ENCODE results near the gene BGLAP.

BGLAP gene

DNA sequence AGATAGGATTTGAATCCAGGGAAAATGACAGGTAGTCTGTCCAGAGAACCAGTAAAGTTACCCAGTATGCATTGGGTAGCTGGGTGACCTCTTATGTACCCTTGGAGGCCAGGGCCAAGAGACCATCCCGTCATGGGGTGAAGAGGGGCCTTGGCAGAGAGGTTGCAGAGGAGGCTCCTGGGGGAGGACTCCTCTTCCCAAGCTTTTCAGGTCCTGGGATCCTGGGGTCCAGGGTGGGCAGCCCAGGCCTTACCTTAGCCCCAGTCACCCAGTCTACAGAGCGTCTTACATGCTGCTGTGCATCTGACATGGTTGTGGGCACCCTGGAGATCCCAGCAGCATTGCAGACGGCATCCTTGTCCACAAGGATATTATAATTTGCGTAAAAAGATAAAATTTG is 15.2 kb upstream of the BGLAP start:
- DNase-seq (ENCODE audit: low read depth, low spot score) = no peak

- DNase-seq (ENCODE audit: low read depth, low spot score) = no peak
Observed at GRCh38 chr1:156228501-156228900, 13.5 kb upstream of the BGLAP start.

DNA sequence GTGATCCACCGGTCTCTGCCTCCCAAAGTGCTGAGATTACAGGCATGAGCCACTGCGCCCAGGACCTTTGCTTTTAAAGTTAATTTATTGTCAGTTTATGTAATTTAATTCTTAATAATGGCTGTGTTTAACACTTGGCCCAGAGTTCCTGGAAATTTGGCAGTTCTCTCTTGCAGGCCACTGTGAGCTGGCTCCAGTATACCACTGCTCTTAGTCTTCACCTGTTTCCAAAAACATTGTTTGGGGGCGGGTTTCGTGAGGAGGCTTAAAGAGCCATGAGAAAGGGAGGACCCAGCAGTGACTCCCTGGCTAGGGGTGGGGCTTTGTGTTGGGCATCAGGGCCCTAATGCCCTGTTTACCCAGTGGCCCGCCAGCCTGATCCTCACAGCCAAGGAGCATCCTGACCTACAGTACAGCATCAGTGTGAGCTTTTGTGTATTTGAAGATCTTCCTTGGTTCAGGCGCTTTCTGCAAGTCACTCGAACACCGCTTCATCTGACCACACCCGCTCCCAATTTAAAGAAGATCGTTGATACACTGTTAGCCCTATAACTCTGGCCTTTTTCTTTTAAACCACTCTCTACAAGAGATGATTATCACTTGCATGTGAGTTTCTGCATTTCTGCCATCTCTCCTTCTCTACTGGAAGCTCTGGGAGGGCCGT is 12.0 kb upstream of the BGLAP start:
- no peak for DNase-seq (ENCODE audit: low read depth, low spot score)

- no peak for DNase-seq (ENCODE audit: low read depth, low spot score)
Observed at GRCh38 chr1:156230473-156230837, 11.5 kb upstream of the BGLAP start.

GRCh38 chr1:156232201-156232894 is 9.6 kb upstream of the BGLAP start:
- DNase-seq (ENCODE audit: low read depth, low spot score) = no peak

DNA sequence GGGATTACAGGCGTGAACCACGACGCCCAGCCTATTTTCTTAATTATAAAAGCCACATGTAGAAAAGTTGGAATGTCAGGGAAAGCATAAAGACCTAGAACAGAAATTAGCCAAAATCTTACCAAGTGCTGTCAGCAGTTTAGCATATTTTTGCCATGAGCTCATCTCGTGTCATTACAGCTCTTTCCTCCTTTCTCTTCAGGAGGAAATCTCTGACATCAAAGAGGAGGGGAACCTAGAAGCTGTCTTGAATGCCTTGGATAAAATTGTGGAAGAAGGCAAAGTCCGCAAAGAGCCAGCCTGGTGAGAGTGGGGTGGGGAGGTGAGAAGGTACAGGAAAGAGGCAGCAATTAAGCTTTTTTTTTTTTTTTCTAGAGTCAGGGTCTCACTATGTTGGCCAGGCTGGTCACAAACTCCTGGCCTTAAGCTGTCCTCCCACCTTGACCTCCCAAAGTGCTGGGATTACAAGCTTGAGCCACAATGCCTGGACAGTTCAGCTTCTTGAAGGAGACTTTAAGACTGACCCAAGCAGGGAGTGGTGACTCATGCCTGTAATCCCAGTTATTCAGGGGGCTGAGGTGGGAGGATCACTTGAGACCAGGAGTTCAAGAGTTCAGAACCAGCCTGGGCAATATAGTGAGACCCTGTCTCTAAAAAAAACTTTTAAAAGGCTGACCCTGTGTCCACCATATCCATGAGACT is 8.4 kb upstream of the BGLAP start:
- DNase-seq (ENCODE audit: low read depth, low spot score) = no peak

- no peak for DNase-seq (ENCODE audit: low read depth, low spot score)
Observed at GRCh38 chr1:156236164-156236563, 5.8 kb upstream of the BGLAP start.

- DNase-seq (ENCODE audit: low read depth, low spot score) = no peak
Observed at GRCh38 chr1:156238248-156238647, 3.7 kb upstream of the BGLAP start.

GRCh38 chr1:156241311-156241811 is 623 bp upstream of the BGLAP start:
- no peak for DNase-seq (ENCODE audit: low read depth, low spot score)

GRCh38 chr1:156242738-156243137 is 754 bp downstream of the BGLAP start:
- DNase-seq (ENCODE audit: low read depth, low spot score) = no peak

DNA sequence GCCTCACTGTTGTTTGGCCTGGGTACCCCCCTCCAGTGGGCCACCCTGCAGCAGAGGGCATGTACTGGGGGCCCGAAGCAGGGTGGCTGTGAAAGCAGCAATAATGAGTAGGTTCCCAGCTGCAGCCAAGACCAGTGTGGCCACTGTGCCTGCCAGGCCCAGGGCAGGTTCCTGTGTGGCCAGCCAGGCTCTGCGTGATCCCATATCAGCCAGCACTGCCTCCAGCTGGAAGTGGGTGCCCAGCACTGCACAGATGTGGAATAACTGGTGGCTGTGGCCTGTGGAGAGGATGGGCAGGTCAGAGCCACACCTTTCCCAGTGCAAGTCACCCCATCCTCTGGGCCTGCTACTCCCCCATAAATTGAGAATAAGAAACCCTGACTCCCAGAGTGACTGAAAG is 2.1 kb downstream of the BGLAP start:
- DNase-seq (ENCODE audit: low read depth, low spot score) = no peak

DNA sequence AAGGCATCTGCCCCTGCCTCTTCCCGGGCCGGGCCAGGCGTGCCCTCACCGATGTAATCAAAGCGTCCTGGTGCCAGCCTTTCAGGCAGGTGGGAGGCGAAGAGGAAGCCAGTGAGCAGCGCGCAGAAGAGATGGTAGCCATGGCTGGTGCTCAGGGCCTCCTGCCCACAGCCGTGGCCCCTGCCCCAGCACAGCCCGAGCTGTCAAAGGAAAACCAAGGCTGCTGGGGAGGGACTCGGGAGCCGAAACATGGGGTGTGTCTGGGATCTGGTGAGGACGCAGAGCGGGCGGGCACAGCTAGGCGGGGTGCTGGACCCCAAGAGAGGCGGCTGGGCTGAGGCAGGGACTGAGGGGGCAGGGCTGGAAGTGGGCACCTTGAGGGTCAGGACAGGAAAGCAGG is 2.7 kb downstream of the BGLAP start:
- DNase-seq (ENCODE audit: low read depth, low spot score) = no peak

DNA sequence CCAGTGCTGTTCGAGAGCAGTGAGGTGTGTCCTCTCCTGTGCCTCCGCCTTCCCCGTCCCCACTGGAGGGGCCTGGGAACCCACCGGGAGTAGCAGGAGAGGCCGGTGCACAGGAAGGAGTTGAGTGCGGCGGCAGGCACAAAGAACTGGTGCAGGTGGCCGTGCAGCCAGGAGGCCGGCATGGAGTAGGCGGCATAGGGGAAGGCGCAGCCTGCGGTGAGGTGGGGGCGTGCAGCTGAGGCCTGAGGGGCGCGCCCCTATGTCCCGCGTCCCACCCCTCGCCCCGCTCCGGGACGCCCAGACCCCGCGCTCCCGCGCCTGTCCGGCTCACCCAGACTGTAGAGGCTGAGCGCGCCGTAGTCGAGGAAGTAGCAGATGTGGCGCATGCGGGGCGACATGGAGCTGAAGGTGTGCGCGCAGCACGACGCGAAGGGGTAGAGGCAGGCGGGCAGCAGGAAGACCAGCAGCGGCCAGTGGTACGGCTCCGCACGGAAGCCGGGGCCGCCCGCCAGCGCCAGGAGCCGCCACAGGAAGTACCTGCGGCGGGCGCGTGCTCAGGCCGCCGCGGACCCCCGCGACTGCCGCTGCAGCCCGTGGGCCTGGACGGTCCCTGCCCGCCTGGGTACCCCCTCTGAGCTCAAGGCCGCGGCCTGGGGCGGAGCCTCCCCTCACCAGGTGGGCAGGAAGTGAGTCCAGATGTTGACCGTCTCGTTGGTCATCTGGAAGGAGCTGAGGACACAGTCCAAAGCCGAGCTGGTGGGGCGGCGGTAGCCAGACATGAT is 3.7 kb downstream of the BGLAP start:
- no peak for DNase-seq (ENCODE audit: low read depth, low spot score)

DNA sequence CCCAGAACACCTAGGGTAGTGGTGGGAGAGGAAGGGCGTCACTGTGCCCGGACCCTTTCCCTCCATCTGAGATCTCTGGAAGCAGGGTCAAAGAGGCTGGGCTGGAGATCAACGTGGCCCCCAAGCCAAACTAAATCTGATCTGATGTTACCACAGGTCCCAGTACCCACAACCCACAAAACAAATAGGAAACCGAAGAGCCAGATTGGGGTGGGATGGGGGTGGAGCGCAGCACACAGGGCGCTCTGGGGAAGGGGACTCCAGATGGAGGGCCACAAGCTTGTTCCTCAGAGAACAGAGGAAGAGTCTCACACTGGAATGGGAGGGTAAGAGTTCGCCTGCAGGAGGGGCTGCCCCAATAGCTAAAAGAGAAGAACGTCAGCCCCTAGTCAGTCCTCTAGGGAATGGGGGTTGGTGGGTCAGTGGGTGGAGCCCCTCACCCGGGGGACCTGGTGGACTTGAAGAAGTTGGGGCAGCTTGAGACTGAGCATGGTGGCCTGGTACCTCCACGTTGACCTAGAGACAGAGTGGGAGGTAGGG is 4.3 kb downstream of the BGLAP start:
- DNase-seq (ENCODE audit: low read depth, low spot score) = no peak

- no peak for DNase-seq (ENCODE audit: low read depth, low spot score)
Observed at GRCh38 chr1:156246781-156247459, 4.9 kb downstream of the BGLAP start.

DNA sequence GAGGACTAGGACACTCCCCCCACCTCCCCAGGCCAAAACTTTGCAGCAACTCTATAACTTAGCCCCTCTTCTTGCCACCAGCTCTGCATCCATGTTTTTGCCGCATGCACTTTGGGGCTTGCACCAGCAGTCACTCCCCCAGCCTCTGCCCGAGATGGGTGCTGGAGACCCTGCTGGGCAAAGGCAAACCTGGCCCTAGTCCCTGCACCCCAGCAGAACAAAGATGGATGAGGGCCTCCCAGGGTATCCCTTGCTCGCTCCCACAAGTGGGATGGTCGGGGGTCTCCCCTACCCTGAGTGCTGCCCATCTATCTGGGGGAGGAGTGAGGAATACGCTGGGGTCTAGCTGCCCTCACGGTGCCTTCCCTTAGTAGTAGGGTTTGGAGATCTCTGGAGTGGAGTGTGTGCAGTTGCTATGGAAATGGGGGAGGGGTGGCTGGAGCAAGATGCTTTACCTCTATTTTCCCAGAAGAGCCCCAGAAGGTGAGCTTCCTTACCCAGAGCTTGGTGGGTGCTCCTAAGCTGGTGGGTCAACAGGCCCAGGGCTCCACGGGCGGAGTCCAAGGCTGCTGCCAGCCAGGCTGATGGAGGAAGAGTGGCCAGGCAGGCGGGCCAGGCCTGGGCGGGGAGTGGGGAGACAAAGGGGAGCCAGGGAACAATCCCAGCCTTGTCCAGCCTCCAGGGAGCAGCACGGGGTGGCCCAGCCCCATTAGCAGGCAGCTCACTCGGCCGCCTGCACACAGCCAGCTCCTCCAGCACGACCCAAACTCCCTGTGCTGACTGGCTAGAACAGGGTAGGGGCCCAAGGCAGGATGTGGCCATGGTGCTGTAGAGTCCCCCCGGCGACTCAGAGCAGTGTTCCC is 5.7 kb downstream of the BGLAP start, which contains the start of gene PAQR6:
TSS of gene PAQR6 (minus strand) at position 597 of the 863 bp plus-strand sequence. CDS start 1,325 bp downstream, outside the sequence.
- no peak for DNase-seq (ENCODE audit: low read depth, low spot score)

DNA sequence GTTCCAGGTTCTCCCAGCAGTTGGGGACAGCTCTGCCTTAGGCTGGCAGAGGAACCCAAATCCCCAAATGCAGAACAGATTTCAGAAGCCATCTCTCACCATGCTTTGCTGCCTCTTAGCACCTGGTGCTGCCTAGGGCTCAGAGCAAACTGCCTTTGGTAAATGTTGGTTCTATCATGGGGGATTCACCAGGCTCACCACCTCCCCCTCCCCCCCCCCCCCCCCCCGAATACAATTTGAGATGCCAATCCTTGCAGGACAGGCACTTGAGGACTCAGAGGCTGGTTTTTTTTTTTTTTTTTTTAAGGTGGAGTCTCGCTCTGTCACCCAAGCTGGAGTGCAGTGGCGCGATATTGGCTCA is 6.3 kb downstream of the BGLAP start:
- no peak for DNase-seq (ENCODE audit: low read depth, low spot score)

DNA sequence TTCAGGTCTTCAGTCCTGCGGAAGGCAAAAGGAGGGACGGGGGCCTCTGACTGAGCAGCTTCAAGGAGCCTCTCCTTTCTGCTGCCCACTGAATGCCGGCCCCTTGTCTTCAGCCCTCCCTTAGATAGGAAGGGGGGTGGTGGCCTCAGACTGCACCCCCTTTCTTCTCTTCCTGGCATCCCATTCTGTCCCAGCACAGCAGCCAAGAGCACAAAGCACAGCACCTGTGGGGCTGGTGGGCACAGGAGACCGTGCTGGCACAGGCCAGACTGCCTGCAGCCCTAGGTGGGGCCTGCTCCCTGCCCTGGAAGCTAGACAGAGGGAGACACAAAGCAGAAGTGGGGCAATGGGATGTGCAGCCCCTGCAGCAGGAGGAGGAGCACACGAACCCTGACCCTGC is 7.6 kb downstream of the BGLAP start:
- no peak for DNase-seq (ENCODE audit: low read depth, low spot score)

DNA sequence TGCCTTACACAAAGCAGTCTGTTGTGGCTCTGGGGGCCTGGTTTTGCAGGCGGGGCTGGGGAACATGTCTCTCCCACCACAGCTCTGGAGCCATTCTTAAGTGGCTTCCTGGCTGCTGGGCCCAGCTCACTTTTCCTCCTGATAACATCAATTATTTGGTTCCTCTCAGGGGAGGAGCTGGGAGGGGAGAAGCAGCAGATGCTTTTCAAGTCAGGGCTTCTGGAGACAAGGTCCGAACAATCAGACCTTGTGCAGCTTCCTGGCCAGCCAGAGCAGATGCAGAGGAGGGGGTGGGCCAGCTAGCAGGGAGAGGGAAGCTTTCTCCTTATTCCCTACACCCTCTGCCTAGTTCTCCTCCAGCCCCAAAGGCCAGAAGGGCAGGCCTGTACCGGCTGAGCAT is 9.5 kb downstream of the BGLAP start:
- DNase-seq (ENCODE audit: low read depth, low spot score) = no peak

DNA sequence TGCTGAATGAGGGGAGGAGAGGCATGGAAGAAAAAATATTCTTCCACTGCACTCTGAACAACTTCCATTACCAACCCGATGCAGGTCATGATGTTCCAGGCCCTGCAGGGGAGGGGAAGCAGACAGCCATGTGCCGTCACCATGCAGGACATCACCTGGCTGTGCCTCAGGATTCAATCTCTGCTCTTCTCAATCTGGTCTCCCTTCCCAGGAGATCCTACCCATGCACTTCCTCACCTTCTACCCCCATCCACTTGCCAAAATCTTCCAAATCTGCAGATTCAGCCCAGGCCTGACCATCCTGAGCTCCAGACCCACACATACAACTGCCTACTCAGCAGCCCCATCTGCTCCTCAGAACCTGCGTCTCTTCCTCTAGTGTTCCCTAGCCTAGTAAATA is 11.7 kb downstream of the BGLAP start:
- no peak for DNase-seq (ENCODE audit: low read depth, low spot score)
